ENCODE data around the gene TTYH1.
"Not testable (repeated sequence)": the region's sequence is repeated elsewhere in the genome, so short reads cannot be mapped to it uniquely, and the experiment has no call there.

DNA sequence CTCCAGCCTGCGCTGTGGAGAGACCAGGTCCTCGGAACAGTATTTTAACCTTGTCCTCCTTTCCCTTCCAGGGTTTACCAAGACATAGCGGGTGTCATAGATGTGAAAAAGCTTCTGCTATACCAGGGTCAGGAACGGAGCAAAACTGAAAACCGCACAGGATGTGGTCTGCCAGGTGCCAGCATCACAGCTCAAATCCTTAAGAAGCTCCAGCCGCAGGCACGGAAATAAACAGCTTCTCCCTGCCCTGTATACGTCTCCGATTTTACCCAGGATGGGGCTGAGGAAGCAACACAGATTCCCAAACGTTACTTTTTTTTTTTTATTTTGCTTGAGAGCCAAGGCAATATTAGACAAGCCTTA, 44.8 kb upstream of the TTYH1 start:
- TF ChIP-seq POLR2A (IDR thresholded peaks at IDR 0.05; ENCODE audit: low read length); GATA1 (IDR thresholded peaks at IDR 0.05; ENCODE audit: low read depth, low read length): not testable (repeated sequence)

All from erythroblast (primary cell).